ELF-1 (cell line): ENCODE data around the gene RNASE7.
A peak's percentile ranks its signal among the peaks of the same experiment; 100 is the strongest.

Experiments used
- DNase-seq: peaks from one replicate; pipeline ENCODE4 v3.0.0-alpha.2; 2016; ENCODE audit warnings: low read depth, low spot score

The RNASE7 gene

GRCh38 chr14:21086908-21087293 lies 44.7 kb downstream of the RNASE7 start:
- no peak for DNase-seq

GRCh38 chr14:21087294-21088091 lies 45.3 kb downstream of the RNASE7 start:
- DNase-seq = peak; percentile 61

- DNase-seq = no peak
Measured at GRCh38 chr14:21088687-21089086, 46.5 kb downstream of the RNASE7 start.

GRCh38 chr14:21089271-21089670 lies 47.1 kb downstream of the RNASE7 start:
- no peak for DNase-seq

- no peak for DNase-seq
Measured at GRCh38 chr14:21089877-21090193, 47.7 kb downstream of the RNASE7 start.

- peak; percentile 80 for DNase-seq
Measured at GRCh38 chr14:21090194-21090939, 48.2 kb downstream of the RNASE7 start.

GRCh38 chr14:21090940-21091663 lies 48.9 kb downstream of the RNASE7 start:
- DNase-seq = no peak

- DNase-seq = no peak
Measured at GRCh38 chr14:21091821-21092272, 49.7 kb downstream of the RNASE7 start.

GRCh38 chr14:21092273-21093011 lies 50.3 kb downstream of the RNASE7 start:
- DNase-seq = peak; percentile 95

- no peak for DNase-seq
Measured at GRCh38 chr14:21093018-21093417, 50.9 kb downstream of the RNASE7 start.
